ENCODE results near the gene WDR89.

The WDR89 gene

DNA sequence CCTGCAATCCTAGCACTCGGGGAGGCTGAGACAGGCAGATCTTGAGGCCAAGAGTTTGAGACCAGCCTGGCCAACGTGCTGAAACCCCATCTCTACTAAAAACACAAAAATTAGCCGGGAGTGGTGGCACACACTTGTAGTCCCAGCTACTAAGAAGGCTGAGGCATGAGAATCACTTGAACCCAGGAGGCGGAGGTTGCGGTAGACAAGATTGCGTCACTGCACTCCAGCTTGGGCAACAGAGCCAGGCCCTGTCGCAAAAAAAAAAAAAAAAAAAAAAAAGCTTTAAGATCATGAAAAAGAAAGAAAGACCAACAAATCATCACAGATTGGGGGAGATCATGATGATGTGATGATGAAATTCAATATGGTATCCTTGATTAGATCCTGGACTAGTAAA, 30.6 kb downstream of the WDR89 start:
- TF ChIP-seq ZNF565 (CRISPR knock-in tag; conservative IDR thresholded peaks at IDR 0.05; ENCODE audit: low read depth) = no peak
- TF ChIP-seq ESRRG (CRISPR knock-in tag; IDR thresholded peaks at IDR 0.05) = no peak
- TF ChIP-seq, protein P1, sequence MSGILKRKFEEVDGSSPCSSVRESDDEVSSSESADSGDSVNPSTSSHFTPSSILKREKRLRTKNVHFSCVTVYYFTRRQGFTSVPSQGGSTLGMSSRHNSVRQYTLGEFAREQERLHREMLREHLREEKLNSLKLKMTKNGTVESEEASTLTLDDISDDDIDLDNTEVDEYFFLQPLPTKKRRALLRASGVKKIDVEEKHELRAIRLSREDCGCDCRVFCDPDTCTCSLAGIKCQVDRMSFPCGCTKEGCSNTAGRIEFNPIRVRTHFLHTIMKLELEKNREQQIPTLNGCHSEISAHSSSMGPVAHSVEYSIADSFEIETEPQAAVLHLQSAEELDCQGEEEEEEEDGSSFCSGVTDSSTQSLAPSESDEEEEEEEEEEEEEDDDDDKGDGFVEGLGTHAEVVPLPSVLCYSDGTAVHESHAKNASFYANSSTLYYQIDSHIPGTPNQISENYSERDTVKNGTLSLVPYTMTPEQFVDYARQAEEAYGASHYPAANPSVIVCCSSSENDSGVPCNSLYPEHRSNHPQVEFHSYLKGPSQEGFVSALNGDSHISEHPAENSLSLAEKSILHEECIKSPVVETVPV (CRISPR knock-in tag; IDR thresholded peaks at IDR 0.05) = no peak
- TF ChIP-seq ZNF70 (CRISPR knock-in tag; IDR thresholded peaks at IDR 0.05) = no peak
- no peak for TF ChIP-seq GLIS3 (CRISPR knock-in tag; IDR thresholded peaks at IDR 0.05)
- TF ChIP-seq PPARA (CRISPR knock-in tag; IDR thresholded peaks at IDR 0.05; ENCODE audit: borderline replicate concordance) = no peak
- TF ChIP-seq ZFP30 (CRISPR knock-in tag; IDR thresholded peaks at IDR 0.05) = no peak
- TF ChIP-seq, protein P2, sequence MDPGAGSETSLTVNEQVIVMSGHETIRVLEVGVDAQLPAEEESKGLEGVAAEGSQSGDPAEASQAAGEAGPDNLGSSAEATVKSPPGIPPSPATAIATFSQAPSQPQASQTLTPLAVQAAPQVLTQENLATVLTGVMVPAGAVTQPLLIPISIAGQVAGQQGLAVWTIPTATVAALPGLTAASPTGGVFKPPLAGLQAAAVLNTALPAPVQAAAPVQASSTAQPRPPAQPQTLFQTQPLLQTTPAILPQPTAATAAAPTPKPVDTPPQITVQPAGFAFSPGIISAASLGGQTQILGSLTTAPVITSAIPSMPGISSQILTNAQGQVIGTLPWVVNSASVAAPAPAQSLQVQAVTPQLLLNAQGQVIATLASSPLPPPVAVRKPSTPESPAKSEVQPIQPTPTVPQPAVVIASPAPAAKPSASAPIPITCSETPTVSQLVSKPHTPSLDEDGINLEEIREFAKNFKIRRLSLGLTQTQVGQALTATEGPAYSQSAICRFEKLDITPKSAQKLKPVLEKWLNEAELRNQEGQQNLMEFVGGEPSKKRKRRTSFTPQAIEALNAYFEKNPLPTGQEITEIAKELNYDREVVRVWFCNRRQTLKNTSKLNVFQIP (CRISPR knock-in tag; IDR thresholded peaks at IDR 0.05; ENCODE audit: borderline replicate concordance, low read depth) = no peak
- TF ChIP-seq CSDC2 (CRISPR knock-in tag; IDR thresholded peaks at IDR 0.05) = no peak
- no peak for TF ChIP-seq ZFP3 (CRISPR knock-in tag; IDR thresholded peaks at IDR 0.05)
- ATAC-seq = no peak

DNA sequence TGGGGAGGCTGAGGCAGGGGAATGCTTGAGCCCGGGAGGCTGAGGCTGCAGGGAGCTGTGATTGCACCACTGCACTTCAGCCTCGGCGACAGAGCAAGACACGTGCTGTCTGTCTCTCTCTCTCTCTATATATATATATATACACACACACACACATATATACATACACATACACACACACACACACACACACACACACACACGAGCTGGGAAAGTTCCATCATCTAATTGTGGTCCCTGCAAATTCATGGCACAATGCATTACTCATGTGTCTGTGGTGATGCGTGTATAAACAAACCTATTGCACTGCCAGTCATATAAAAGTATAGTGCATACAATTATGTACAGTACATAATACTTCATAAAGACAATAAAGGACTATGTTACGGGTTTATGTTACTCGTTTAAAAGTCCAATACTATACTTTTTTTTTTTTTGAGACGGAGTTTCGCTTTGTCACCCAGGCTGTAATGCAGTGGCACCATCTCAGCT, 36.6 kb downstream of the WDR89 start:
- TF ChIP-seq, protein P2 (CRISPR knock-in tag; IDR thresholded peaks at IDR 0.05; ENCODE audit: borderline replicate concordance, low read depth) = no peak
- TF ChIP-seq ESRRG (CRISPR knock-in tag; IDR thresholded peaks at IDR 0.05) = no peak
- TF ChIP-seq ZNF8 (CRISPR knock-in tag; IDR thresholded peaks at IDR 0.05) = no peak
- TF ChIP-seq TOX (CRISPR knock-in tag; IDR thresholded peaks at IDR 0.05; ENCODE audit: borderline replicate concordance) = no peak
- no peak for TF ChIP-seq ARNTL (CRISPR knock-in tag; IDR thresholded peaks at IDR 0.05; ENCODE audit: borderline replicate concordance, low read depth)
- TF ChIP-seq SNAI2 (CRISPR knock-in tag; IDR thresholded peaks at IDR 0.05) = no peak
- no peak for TF ChIP-seq TCF4 (CRISPR knock-in tag; IDR thresholded peaks at IDR 0.05; ENCODE audit: borderline replicate concordance)
- TF ChIP-seq, protein P1 (CRISPR knock-in tag; IDR thresholded peaks at IDR 0.05) = no peak
- TF ChIP-seq, protein P3, sequence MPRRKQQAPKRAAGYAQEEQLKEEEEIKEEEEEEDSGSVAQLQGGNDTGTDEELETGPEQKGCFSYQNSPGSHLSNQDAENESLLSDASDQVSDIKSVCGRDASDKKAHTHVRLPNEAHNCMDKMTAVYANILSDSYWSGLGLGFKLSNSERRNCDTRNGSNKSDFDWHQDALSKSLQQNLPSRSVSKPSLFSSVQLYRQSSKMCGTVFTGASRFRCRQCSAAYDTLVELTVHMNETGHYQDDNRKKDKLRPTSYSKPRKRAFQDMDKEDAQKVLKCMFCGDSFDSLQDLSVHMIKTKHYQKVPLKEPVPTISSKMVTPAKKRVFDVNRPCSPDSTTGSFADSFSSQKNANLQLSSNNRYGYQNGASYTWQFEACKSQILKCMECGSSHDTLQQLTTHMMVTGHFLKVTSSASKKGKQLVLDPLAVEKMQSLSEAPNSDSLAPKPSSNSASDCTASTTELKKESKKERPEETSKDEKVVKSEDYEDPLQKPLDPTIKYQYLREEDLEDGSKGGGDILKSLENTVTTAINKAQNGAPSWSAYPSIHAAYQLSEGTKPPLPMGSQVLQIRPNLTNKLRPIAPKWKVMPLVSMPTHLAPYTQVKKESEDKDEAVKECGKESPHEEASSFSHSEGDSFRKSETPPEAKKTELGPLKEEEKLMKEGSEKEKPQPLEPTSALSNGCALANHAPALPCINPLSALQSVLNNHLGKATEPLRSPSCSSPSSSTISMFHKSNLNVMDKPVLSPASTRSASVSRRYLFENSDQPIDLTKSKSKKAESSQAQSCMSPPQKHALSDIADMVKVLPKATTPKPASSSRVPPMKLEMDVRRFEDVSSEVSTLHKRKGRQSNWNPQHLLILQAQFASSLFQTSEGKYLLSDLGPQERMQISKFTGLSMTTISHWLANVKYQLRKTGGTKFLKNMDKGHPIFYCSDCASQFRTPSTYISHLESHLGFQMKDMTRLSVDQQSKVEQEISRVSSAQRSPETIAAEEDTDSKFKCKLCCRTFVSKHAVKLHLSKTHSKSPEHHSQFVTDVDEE (CRISPR knock-in tag; IDR thresholded peaks at IDR 0.05) = no peak
- TF ChIP-seq OSR1 (CRISPR knock-in tag; IDR thresholded peaks at IDR 0.05) = no peak
- no peak for TF ChIP-seq ZNF565 (CRISPR knock-in tag; conservative IDR thresholded peaks at IDR 0.05; ENCODE audit: low read depth)

DNA sequence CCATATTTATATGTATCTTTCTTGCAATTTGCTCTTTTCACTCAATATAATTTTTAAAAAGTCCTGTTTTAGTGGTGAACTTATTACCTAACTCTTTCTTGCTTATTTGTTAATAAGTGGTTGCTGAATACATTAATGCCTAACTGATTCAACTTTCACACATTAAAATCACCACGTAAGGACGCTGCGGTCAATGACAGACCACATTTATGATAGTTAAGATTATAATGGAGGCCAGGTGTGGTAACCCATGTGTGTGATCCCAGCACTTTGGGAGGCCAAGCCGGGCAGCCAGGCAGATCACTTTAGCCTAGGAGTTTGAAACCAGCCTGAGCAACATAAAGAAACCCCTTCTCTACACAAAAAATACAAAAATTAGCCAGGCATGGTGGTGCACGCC, 37.0 kb downstream of the WDR89 start:
- ATAC-seq = no peak
- TF ChIP-seq, protein P1 (CRISPR knock-in tag; IDR thresholded peaks at IDR 0.05) = no peak
- TF ChIP-seq CSDC2 (CRISPR knock-in tag; IDR thresholded peaks at IDR 0.05) (no peak), TCF4 (CRISPR knock-in tag; IDR thresholded peaks at IDR 0.05; ENCODE audit: borderline replicate concordance) (no peak), OSR1 (CRISPR knock-in tag; IDR thresholded peaks at IDR 0.05) (no peak), ZNF70 (CRISPR knock-in tag; IDR thresholded peaks at IDR 0.05) (no peak), ISL1 (CRISPR knock-in tag; IDR thresholded peaks at IDR 0.05) (no peak), ESRRG (CRISPR knock-in tag; IDR thresholded peaks at IDR 0.05) (no peak), BACH2 (CRISPR knock-in tag; IDR thresholded peaks at IDR 0.05; ENCODE audit: borderline replicate concordance) (no peak), ARNTL (CRISPR knock-in tag; IDR thresholded peaks at IDR 0.05; ENCODE audit: borderline replicate concordance, low read depth) (no peak)
- TF ChIP-seq, protein P4, sequence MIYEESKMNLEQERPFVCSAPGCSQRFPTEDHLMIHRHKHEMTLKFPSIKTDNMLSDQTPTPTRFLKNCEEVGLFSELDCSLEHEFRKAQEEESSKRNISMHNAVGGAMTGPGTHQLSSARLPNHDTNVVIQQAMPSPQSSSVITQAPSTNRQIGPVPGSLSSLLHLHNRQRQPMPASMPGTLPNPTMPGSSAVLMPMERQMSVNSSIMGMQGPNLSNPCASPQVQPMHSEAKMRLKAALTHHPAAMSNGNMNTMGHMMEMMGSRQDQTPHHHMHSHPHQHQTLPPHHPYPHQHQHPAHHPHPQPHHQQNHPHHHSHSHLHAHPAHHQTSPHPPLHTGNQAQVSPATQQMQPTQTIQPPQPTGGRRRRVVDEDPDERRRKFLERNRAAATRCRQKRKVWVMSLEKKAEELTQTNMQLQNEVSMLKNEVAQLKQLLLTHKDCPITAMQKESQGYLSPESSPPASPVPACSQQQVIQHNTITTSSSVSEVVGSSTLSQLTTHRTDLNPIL (CRISPR knock-in tag; IDR thresholded peaks at IDR 0.05; ENCODE audit: low read depth) = no peak
- TF ChIP-seq, protein P5, sequence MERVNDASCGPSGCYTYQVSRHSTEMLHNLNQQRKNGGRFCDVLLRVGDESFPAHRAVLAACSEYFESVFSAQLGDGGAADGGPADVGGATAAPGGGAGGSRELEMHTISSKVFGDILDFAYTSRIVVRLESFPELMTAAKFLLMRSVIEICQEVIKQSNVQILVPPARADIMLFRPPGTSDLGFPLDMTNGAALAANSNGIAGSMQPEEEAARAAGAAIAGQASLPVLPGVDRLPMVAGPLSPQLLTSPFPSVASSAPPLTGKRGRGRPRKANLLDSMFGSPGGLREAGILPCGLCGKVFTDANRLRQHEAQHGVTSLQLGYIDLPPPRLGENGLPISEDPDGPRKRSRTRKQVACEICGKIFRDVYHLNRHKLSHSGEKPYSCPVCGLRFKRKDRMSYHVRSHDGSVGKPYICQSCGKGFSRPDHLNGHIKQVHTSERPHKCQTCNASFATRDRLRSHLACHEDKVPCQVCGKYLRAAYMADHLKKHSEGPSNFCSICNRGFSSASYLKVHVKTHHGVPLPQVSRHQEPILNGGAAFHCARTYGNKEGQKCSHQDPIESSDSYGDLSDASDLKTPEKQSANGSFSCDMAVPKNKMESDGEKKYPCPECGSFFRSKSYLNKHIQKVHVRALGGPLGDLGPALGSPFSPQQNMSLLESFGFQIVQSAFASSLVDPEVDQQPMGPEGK (CRISPR knock-in tag; IDR thresholded peaks at IDR 0.05; ENCODE audit: borderline replicate concordance) = no peak

More for the DNA sequence above, 36.6 kb downstream of the WDR89 start:
- ATAC-seq = no peak
